Stimulated activated CD8-positive, alpha-beta memory T cell treated with anti-CD3 and anti-CD28 coated beads, Interleukin-4, amount 100 ng/mL, for 48 hours (primary cell): ENCODE measurements around the gene ANKRD36B.
"Not testable (repeated sequence)": the region's sequence is repeated elsewhere in the genome, so short reads cannot be mapped to it uniquely, and the experiment has no call there.

Experiments used
- DNase-seq: peaks from one replicate; pipeline ENCODE4 v3.0.0-alpha.2; 2020

Gene ANKRD36B

GRCh38 chr2:97589598-97590510, at the start of gene ANKRD36B:
Gene ANKRD36B, minus strand, starts transcription at chr2:97589877. Its CDS starts 192 bp downstream, at chr2:97589685.
- peak; percentile 78 for DNase-seq

GRCh38 chr2:97626049-97626430, 36.4 kb upstream of the ANKRD36B start:
- DNase-seq, result not testable (repeated sequence)

- DNase-seq, result not testable (repeated sequence)
These were observed 35.8 kb upstream of the ANKRD36B start for GRCh38 chr2:97625354-97626048.

- DNase-seq, result not testable (repeated sequence)
These were observed 33.3 kb upstream of the ANKRD36B start for GRCh38 chr2:97622976-97623375.

GRCh38 chr2:97620492-97620891, 30.8 kb upstream of the ANKRD36B start:
- not testable (repeated sequence) for DNase-seq

GRCh38 chr2:97618939-97619827, 29.5 kb upstream of the ANKRD36B start:
- DNase-seq, result not testable (repeated sequence)

GRCh38 chr2:97617911-97618310, 28.2 kb upstream of the ANKRD36B start:
- no peak for DNase-seq

GRCh38 chr2:97615746-97616145, 26.1 kb upstream of the ANKRD36B start:
- DNase-seq, result not testable (repeated sequence)

GRCh38 chr2:97611895-97612294, 22.2 kb upstream of the ANKRD36B start:
- not testable (repeated sequence) for DNase-seq

GRCh38 chr2:97608745-97609144, 19.1 kb upstream of the ANKRD36B start:
- DNase-seq, result not testable (repeated sequence)

- not testable (repeated sequence) for DNase-seq
These were observed 16.1 kb upstream of the ANKRD36B start for GRCh38 chr2:97605524-97606339.

GRCh38 chr2:97605109-97605508, 15.4 kb upstream of the ANKRD36B start:
- not testable (repeated sequence) for DNase-seq

- DNase-seq, result not testable (repeated sequence)
These were observed 11.9 kb upstream of the ANKRD36B start for GRCh38 chr2:97601537-97601936.

- not testable (repeated sequence) for DNase-seq
These were observed 6.5 kb upstream of the ANKRD36B start for GRCh38 chr2:97596180-97596579.

GRCh38 chr2:97593520-97593919, 3.8 kb upstream of the ANKRD36B start:
- not testable (repeated sequence) for DNase-seq

GRCh38 chr2:97590515-97591394, 1.1 kb upstream of the ANKRD36B start:
- DNase-seq, result peak; percentile 80

GRCh38 chr2:97589257-97589597, 450 bp downstream of the ANKRD36B start:
- DNase-seq, result not testable (repeated sequence)

GRCh38 chr2:97565674-97566073, 24.0 kb downstream of the ANKRD36B start:
- not testable (repeated sequence) for DNase-seq

- DNase-seq, result not testable (repeated sequence)
These were observed 37.3 kb downstream of the ANKRD36B start for GRCh38 chr2:97552406-97552805.

GRCh38 chr2:97550498-97550897, 39.2 kb downstream of the ANKRD36B start:
- not testable (repeated sequence) for DNase-seq

GRCh38 chr2:97549058-97549457, 40.6 kb downstream of the ANKRD36B start:
- not testable (repeated sequence) for DNase-seq
